ENCODE measurements around the gene BAZ1B. TPM values are rescaled to one million over a fixed set of nuclear protein-coding genes. Genes with fewer than 3 reads are reported as not detected.

Gene BAZ1B
- total and polyA plus RNA-seq, 2 of the 4 experiments (the other 2 are of a cell fraction) = 20.2 to 45.0 TPM

DNA sequence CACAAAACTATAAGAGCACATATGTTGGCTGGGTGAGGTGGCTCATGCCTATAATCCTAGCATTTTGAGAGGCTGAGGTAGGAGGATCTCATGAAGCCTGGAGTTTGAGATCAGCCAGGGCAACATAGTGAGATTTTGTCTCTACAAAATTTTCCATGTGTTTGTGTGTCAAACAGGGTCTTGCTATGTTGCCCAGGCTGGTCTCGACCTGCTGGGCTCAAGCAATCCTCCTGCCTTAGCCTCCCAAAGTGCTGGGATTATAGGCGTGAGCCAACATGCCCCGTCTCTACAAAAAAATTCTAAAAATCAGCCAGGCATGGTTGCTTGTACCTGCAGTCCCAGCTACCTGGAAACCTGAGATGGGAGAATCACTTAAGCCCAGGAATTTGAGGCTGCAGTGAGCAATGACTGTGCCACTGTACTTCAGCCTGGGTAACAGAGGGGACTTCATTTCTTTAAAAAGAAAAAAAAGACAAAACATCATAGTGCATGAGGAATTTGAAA lies 60.3 kb downstream of the BAZ1B start:
- Histone ChIP-seq H2AFZ (replicated peaks; ENCODE audit: low read length, poor library complexity) (no peak overlapping the region), H3K27me3 (ENCODE audit: control insufficient read depth, insufficient read depth, low read length) (no peaks in the 10 kb centered on the region), H2AK9ac (replicated peaks; ENCODE audit: low read depth, low read length, poor library complexity) (no peak overlapping the region), H4K8ac (ENCODE audit: low read depth in 2 of 2, low read length in 2 of 2) (no peak overlapping the region), H3K23ac (ENCODE audit: low read depth, low read length) (no peak overlapping the region), H4K91ac (ENCODE audit: insufficient read depth, low read depth, low read length) (no peak overlapping the region), H2AK5ac (ENCODE audit: low read depth, low read length) (no peak overlapping the region), H3K14ac (replicated peaks; ENCODE audit: low read depth, low read length) (no peak overlapping the region), H4K20me1 (ENCODE audit: insufficient read depth, low read length) (0 out of 2 replicates have a peak, but pooled peaks cover 3% of the 10 kb centered on the region), H3K4ac (ENCODE audit: low read depth, low read length) (no peak overlapping the region), H3K4me2 (ENCODE audit: low read depth, low read length) (no peak overlapping the region), H2BK5ac (ENCODE audit: low read depth, low read length, poor library complexity, severe bottlenecking) (no peak overlapping the region), H3K36me3 (ENCODE audit: control insufficient read depth, insufficient read depth, low read length) (peaks cover 55% of the 10 kb centered on the region), H3K9me3 (ENCODE audit: control insufficient read depth, insufficient read depth, low read length) (no peaks in the 10 kb centered on the region), H3K18ac (ENCODE audit: low read depth, low read length) (no peak overlapping the region), H3K9ac (ENCODE audit: low read depth, low read length) (no peak overlapping the region), H4K5ac (ENCODE audit: low read depth, low read length) (no peak overlapping the region), H3K56ac (ENCODE audit: extremely low read depth, insufficient read depth, low read length) (no peak overlapping the region), H3K4me1 (ENCODE audit: control insufficient read depth, insufficient read depth, low read length) (no peaks in the 10 kb centered on the region), H2BK20ac (ENCODE audit: low read depth, low read length) (no peak overlapping the region), H3K27ac (ENCODE audit: insufficient read depth, low read length) (no peak overlapping the region), H3K4me3 (ENCODE audit: insufficient read depth, low read depth, low read length) (no peak overlapping the region), H2BK120ac (ENCODE audit: low read depth, low read length) (no peak overlapping the region), H2BK15ac (ENCODE audit: low read depth, low read length) (no peak overlapping the region), H3K9me1 (ENCODE audit: insufficient read depth, low read length) (no peaks in the 10 kb centered on the region), H3K79me1 (ENCODE audit: low read depth in 1 of 2, low read length in 2 of 2) (peaks cover 9 to 11% of the 10 kb centered on the region in 2 experiments)
- intact Hi-C loops (cut with micrococcal nuclease) (no loop called here), in situ Hi-C loops (cut with MboI; ENCODE audit: low sequenced_read_pairs) (loop anchor here (5.0 kb wide), 1 partner anchor 40 kb away; no protein-coding TSS in a partner anchor), dilution Hi-C loops (cut with HindIII; ENCODE audit: low sequenced_read_pairs, unreplicated experiment) (no loop called here)
- ChIA-PET POLR2A (ENCODE audit: unreplicated experiment) (no interaction called here), CTCF (no interaction called here)
- no TSS peak for BruUV-seq (replicated peaks)
- ATAC-seq (ENCODE audit: low read depth) (no peak), DNase-seq (no peak)
- no peak for TF ChIP-seq NFE2L2 (IDR thresholded peaks at IDR 0.05; ENCODE audit: low read depth, low read length)
- no peak for TF ChIP-seq CEBPB (IDR thresholded peaks at IDR 0.05; ENCODE audit: low read depth, low read length)
- WGBS, 2 experiments (ENCODE audit: extremely low coverage in 2 of 2, insufficient read length in 1 of 2) = 100% methylated on average over 2 of the region's 3 CpGs; no CpG with 5 or more reads in 1 of the 2 experiments
